GM19238 (cell line): Measurements from ENCODE around the gene MIER1.

Experiments used
- DNase-seq: peaks from one replicate; pipeline ENCODE4 v3.0.0; 2011; ENCODE audit warnings: low spot score; ENCODE audit not compliant: insufficient read length

The MIER1 gene

DNA sequence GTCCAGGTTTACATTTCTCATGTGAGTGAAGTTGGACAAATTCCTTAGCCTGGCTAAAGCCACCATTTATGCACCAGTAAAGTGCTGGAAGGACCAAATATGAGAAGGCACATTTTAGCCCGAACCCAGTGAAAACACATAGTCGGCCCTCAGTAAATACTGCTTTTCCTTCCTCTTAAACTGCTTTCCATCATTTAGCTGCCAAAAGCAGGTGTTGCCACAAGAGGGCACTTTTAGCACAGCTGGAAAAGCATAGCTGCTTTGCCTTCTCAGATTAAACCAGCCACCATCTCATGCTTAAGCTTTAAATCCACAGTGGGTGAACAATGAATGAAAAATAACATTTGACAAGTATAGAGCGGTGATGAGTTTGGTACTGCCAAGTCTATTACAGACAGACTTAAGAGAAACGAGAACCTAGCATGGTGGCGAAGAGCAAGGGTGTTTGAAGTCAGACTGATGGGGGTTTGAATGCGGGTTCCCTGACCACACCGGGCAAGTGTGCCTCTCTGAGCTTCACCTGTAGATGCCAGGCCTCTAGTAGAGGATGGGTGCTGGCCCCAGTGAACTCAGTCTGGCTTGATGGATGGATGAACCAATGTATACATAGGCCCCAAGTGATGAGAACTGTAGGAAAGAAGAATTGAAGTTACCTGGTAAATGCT lies 71.4 kb downstream of the MIER1 start:
- peak; percentile 20 for DNase-seq

- no peak for DNase-seq
Measured at GRCh38 chr1:66998972-66999371, 74.2 kb downstream of the MIER1 start.

GRCh38 chr1:66999640-67000400 lies 75.0 kb downstream of the MIER1 start:
- DNase-seq: no peak

DNA sequence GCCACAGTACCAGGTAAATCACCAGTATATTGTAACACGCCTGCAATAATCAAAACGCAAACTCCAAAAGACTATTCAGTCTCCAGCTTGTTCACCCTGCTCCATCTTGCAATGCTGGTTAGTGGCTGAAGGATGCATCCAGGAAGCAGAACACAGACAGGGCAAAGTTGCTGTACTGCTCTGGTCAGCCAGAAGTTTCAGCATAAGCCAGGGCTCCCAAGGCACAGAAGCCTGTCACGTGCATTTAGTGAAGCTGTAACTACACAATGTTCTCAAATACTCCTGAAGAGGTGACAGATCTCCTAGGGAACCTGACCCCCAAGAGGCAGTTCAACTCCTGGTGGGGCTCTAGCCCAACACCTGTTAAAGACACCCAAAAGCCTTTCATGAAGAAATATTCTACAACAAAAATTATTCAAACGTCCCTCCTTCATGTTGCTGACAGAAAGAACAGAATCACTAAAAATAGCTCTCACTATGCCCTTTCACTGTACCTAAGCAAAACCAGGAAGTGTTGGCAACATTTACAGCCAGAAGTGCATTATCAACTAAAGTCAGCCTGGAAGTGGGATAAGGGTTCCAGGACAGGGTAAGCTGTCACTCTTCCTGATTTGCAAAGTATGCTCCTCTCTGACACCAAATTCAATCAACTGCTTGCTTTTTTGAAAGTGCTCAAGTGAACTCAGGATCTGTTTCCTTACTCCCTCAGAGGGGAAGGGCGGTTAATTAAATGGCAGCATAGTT lies 77.1 kb downstream of the MIER1 start:
- no peak for DNase-seq

- DNase-seq: no peak
Measured at GRCh38 chr1:67004176-67004575, 79.4 kb downstream of the MIER1 start.

GRCh38 chr1:67005068-67005467 lies 80.3 kb downstream of the MIER1 start:
- no peak for DNase-seq

GRCh38 chr1:67009792-67010191 lies 85.0 kb downstream of the MIER1 start:
- no peak for DNase-seq

- DNase-seq: no peak
Measured at GRCh38 chr1:67013573-67013972, 88.8 kb downstream of the MIER1 start.

DNA sequence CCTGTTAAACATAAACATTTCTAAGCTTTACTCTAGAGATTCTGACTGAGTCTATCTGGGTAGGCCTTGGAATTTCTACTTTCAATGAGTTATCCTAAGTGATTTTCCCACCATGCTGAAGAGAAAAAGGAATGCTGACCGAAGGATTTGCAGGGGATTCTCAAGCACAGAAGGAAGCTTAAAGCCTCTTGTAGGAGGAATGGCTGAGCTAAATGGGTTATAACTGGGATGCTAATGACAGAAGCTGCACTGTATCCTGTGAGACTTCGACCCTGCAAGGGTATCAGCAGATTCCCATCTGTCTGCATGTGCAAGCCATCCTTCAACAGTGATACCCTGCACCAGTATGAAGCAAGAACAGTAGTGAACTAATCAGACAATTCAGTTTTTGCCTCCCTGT lies 93.8 kb downstream of the MIER1 start:
- DNase-seq: no peak

DNA sequence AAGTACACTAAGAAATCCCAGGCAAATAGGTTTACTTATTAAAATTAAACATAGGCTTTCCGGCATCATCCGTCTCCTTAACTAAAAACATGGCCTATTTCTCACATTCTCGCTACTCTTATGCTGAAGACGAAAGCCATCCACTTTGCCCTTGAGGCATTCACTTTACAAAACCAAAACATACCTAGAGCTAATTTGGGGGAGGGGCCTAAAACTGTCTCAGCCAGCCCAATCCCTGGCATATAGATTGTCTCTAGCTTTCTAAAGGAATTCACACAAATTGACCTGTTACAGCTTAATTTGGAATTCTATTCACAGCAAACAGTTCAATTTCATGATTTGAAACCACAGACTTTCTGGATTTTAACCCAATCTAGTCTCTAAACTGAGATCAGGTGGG lies 94.3 kb downstream of the MIER1 start:
- DNase-seq: no peak

DNA sequence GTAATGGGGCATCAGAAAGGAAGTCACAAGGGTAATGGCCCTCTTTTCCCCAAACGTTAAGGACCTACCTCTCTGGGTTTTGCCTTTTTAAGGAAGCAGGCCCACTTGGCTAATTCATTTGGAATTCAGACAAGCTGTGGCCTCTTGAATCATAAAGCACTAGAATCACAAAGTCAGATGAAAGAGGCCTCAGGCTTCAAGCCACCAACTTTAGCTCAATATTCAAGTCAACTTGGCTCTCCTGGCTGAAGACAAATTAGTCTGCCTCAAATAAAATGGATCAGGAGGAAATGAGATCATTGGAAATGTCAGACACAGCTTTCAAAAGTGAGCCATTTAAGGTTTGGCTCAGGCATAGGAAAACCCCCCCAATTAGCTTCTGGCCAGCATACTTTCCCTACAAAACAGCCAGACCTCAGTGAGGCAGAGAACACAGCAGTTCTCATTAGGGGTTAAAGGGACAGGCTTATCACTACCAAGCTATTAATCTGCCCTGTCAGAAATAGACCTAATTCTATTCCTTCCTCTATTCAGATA lies 94.9 kb downstream of the MIER1 start:
- DNase-seq: no peak

GRCh38 chr1:67020304-67020703 lies 95.5 kb downstream of the MIER1 start:
- DNase-seq: no peak

- DNase-seq: no peak
Measured at GRCh38 chr1:67020765-67021164, 96.0 kb downstream of the MIER1 start.

DNA sequence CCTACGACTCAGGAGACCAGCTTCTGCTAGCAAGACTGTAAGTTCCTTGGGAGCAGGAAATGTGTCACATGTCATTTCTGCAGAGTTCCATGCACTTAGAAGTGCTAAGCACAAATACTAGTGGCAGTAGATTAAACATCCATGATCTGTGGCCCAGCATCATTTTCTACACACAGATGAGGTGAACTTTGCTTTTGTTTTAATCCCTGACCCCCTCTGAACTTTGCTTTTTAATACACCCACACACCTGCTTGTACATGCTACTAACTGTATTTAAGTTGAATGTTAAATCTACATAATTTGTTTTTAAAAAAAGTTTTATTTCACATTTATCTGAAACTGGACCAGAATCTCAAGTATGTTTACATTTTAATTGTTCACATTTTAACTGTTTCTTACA lies 104.7 kb downstream of the MIER1 start:
- DNase-seq: no peak

DNA sequence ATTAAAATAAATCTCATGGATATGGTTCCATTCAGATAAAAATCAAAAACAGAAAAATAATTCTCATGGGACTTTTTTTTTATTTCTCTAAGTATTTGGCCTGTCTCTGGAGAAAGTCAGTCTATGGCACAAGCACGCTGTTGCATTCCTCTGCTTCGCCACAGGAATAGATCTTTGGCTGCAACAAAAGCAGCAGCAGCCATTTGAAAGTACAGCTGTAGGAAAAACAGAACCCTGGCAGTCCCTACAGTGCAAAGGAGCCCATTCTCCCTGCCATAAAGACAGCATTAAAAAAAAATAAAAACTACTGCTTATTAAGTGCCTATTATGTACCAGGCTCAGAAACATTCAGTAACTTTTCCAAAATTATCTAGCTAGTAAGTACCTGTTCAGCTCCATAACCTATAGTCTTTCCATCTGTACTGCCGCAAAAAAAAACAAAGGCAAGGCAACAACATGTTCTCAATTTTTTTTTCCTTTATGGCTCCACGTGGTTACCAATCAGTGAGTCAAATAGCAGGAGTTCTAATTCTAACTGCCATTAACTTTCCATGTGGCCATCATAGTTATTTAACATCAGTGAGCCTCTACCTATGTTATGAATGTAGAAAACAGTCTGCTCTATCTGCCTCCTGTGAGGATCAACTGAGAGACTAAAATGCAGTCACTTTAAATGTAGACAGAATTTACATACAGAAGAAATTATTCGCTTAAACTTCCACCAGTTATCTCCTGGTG lies 106.5 kb downstream of the MIER1 start:
- no peak for DNase-seq

DNA sequence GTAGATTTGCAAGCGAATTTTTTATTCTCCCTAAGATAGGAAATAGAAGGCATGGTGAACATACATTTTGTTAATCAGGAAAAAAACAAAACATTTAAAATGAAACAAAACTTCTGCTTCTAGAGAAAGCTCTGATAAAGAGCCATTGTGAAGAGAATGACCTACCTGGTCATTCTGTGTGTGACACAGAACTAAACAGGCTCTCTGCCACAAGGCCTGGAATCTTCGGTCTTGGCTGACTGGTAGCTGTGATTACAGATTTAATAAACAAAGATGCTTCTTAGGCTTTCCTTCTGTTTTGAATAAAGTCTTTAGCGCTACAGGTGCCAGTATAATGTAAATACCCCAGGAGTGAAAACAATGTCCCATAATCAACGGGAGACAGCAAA lies 107.1 kb downstream of the MIER1 start:
- no peak for DNase-seq
